ENCODE data around the gene CRYAA.

GRCh38 chr21:43194303-43195120 is 25.7 kb downstream of the CRYAA start:
- TF ChIP-seq POLR2A (IDR thresholded peaks at IDR 0.05), result no peak
- no peak for TF ChIP-seq CTCF (IDR thresholded peaks at IDR 0.05)

Data from suprapubic skin (tissue), 3 donors.